ENCODE data around the gene RAVER1.

- TF ChIP-seq EZH2 (IDR thresholded peaks at IDR 0.05; ENCODE audit: low read depth, low read length, severe bottlenecking) (no peak), KDM1A (IDR thresholded peaks at IDR 0.05; ENCODE audit: borderline replicate concordance, low read length) (no peak), CREB1 (IDR thresholded peaks at IDR 0.05) (no peak), MAX (IDR thresholded peaks at IDR 0.05) (no peak), CTCF (IDR thresholded peaks at IDR 0.05; ENCODE audit: control extremely low read depth in 1 of 3, insufficient read depth in 1 of 3, low read depth in 1 of 3, low read length in 3 of 3) (no peak), POLR2AphosphoS5 (IDR thresholded peaks at IDR 0.05; ENCODE audit: low read depth, low read length) (no peak), GTF2F1 (IDR thresholded peaks at IDR 0.05; ENCODE audit: borderline replicate concordance, low read depth, low read length) (no peak), JUN (IDR thresholded peaks at IDR 0.05; ENCODE audit: low read depth, low read length) (no peak), EP300 (IDR thresholded peaks at IDR 0.05; ENCODE audit: borderline replicate concordance in 1 of 2, low read depth in 2 of 2, low read length in 2 of 2) (no peak), E2F6 (IDR thresholded peaks at IDR 0.05) (no peak), TBP (IDR thresholded peaks at IDR 0.05; ENCODE audit: low read depth, low read length) (no peak), YY1 (IDR thresholded peaks at IDR 0.05; ENCODE audit: low read depth, low read length) (no peak)
Measured at GRCh38 chr19:10362259-10362658, 28.9 kb upstream of the RAVER1 start.

Data from H1 (cell line).